ENCODE data around the gene LDB2. TPM values are rescaled to one million over a fixed set of nuclear protein-coding genes. Genes with fewer than 3 reads are reported as not detected.

The LDB2 gene
- total RNA-seq, 2 experiments from 2014 or later = not detected

DNA sequence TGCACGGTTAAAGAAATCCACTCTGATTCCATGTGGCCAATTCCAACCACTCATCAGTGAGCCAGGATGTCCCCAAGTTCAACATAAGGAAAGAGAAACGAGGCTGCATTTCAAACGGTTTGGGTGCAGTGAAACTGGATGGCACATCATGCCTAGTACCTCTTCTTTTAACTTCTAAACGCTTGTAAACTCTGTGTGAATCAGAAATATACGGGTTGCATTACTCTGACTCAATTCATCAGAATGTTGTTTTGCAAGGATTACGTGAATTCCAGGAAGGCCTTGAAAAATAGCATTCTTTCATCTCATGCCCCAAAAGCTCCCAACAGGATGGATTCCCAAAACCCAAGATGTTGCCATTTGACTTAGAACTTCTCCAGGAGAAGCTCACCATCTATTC is 270.4 kb downstream of the LDB2 start:
- H3K4me3 ChIP-seq (ENCODE audit: low read depth, low read length, poor library complexity, severe bottlenecking) = no peak overlapping the region
- H3K27ac ChIP-seq (ENCODE audit: low read depth, low read length, poor library complexity, severe bottlenecking) = no peak overlapping the region
- no peaks in the 10 kb centered on the region for H3K4me1 ChIP-seq (ENCODE audit: insufficient read depth, low read length, poor library complexity, severe bottlenecking)
- no peak for DNase-seq (ENCODE audit: low spot score)
- BruUV-seq (replicated peaks) = no TSS peak
- no peaks in the 10 kb centered on the region for H3K36me3 ChIP-seq (ENCODE audit: insufficient read depth, low read length)
- no peaks in the 10 kb centered on the region for H3K9me2 ChIP-seq (ENCODE audit: insufficient read depth, low read length)
- H3K79me2 ChIP-seq (ENCODE audit: insufficient read depth, low read depth, low read length) = no peaks in the 10 kb centered on the region
- H2AFZ ChIP-seq (ENCODE audit: low read length) = no peak overlapping the region
- no peaks in the 10 kb centered on the region for H3K9me3 ChIP-seq (ENCODE audit: low read length)
- TF ChIP-seq, protein P1, sequence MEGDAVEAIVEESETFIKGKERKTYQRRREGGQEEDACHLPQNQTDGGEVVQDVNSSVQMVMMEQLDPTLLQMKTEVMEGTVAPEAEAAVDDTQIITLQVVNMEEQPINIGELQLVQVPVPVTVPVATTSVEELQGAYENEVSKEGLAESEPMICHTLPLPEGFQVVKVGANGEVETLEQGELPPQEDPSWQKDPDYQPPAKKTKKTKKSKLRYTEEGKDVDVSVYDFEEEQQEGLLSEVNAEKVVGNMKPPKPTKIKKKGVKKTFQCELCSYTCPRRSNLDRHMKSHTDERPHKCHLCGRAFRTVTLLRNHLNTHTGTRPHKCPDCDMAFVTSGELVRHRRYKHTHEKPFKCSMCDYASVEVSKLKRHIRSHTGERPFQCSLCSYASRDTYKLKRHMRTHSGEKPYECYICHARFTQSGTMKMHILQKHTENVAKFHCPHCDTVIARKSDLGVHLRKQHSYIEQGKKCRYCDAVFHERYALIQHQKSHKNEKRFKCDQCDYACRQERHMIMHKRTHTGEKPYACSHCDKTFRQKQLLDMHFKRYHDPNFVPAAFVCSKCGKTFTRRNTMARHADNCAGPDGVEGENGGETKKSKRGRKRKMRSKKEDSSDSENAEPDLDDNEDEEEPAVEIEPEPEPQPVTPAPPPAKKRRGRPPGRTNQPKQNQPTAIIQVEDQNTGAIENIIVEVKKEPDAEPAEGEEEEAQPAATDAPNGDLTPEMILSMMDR (conservative IDR thresholded peaks at IDR 0.05; ENCODE audit: low read length) = no peak
- no peak for TF ChIP-seq EZH2phosphoT487 (IDR thresholded peaks at IDR 0.05; ENCODE audit: borderline replicate concordance, low read depth, low read length)
- ChIA-PET POLR2A (interaction anchor here (0.7 kb wide), 1 partner anchor 679 kb away, joined by 3 read pairs; no protein-coding TSS in a partner anchor), CTCF (ENCODE audit: unreplicated experiment) (no interaction called here)
- no peaks in the 10 kb centered on the region for H4K20me1 ChIP-seq (ENCODE audit: insufficient read depth, low read length)
- no peak overlapping the region for H3K4me2 ChIP-seq (ENCODE audit: low read length)
- intact Hi-C loops (cut with micrococcal nuclease; ENCODE audit: unreplicated experiment) = no loop called here

DNA sequence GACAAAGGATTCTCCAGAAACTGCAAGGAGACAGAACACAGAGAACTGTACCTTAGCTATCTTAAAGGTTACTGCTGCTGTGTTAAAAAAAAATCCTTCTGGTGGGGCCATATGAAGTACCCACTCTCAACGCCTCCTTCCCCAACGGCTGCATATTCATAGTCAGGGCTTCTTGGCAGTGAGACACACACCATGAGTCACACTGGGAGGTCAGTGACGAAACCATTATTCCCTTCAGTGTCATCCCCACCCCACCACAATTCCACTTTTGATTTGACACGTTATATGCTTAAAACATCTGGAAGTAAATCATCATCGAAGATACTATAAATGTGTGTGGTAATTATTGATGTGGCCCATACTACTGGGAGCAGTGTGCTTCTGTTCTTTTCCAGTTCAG is 271.5 kb downstream of the LDB2 start:
- Histone ChIP-seq H3K9me3 (ENCODE audit: low read length) (no peaks in the 10 kb centered on the region), H3K27ac (ENCODE audit: low read depth, low read length, poor library complexity, severe bottlenecking) (no peak overlapping the region), H3K36me3 (ENCODE audit: insufficient read depth, low read length) (no peaks in the 10 kb centered on the region), H3K9me2 (ENCODE audit: insufficient read depth, low read length) (no peaks in the 10 kb centered on the region), H4K20me1 (ENCODE audit: insufficient read depth, low read length) (no peaks in the 10 kb centered on the region), H3K79me2 (ENCODE audit: insufficient read depth, low read depth, low read length) (no peaks in the 10 kb centered on the region), H3K4me1 (ENCODE audit: insufficient read depth, low read length, poor library complexity, severe bottlenecking) (no peaks in the 10 kb centered on the region), H3K4me2 (ENCODE audit: low read length) (no peak overlapping the region), H2AFZ (ENCODE audit: low read length) (no peak overlapping the region), H3K4me3 (ENCODE audit: low read depth, low read length, poor library complexity, severe bottlenecking) (no peak overlapping the region)
- BruUV-seq (replicated peaks) = no TSS peak
- intact Hi-C loops (cut with micrococcal nuclease; ENCODE audit: unreplicated experiment) = no loop called here
- TF ChIP-seq, protein P1 (conservative IDR thresholded peaks at IDR 0.05; ENCODE audit: low read length) = no peak
- no peak for TF ChIP-seq EZH2phosphoT487 (IDR thresholded peaks at IDR 0.05; ENCODE audit: borderline replicate concordance, low read depth, low read length)
- POLR2A ChIA-PET = interaction anchor here (1.0 kb wide), 1 partner anchor 140 kb away, joined by 3 read pairs; no protein-coding TSS in a partner anchor
- CTCF ChIA-PET (ENCODE audit: unreplicated experiment) = no interaction called here
- DNase-seq (ENCODE audit: low spot score) = no peak

DNA sequence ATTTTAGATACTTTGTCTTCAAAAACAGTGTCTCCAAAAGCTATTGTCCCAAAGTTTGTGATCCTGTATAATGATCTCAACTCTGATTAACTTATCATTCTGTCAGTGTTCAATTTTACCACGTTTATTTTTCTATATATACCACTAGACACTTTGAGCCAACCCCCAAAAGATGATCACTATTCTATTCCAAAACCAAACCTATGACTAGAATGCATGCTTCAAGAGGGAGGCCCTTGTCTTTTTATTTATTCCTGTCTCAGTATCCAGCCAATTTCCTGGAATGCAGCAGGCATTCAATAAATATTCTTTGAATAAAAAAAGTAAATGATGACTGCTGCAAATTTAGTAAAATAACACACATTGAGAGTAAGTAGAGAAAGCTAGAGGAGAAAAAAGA is 275.6 kb downstream of the LDB2 start:
- no TSS peak for BruUV-seq (replicated peaks)

More for the DNA sequence above, 275.6 kb downstream of the LDB2 start:
- CTCF ChIA-PET (ENCODE audit: unreplicated experiment) = no interaction called here
- POLR2A ChIA-PET = interaction anchor here (0.5 kb wide), 1 partner anchor 187 kb away, joined by 3 read pairs; no protein-coding TSS in a partner anchor
- Histone ChIP-seq H3K9me3 (ENCODE audit: low read length) (no peaks in the 10 kb centered on the region), H3K4me2 (ENCODE audit: low read length) (no peak overlapping the region), H3K9me2 (ENCODE audit: insufficient read depth, low read length) (no peaks in the 10 kb centered on the region), H3K27ac (ENCODE audit: low read depth, low read length, poor library complexity, severe bottlenecking) (no peak overlapping the region), H3K4me3 (ENCODE audit: low read depth, low read length, poor library complexity, severe bottlenecking) (no peak overlapping the region), H3K36me3 (ENCODE audit: insufficient read depth, low read length) (no peaks in the 10 kb centered on the region), H4K20me1 (ENCODE audit: insufficient read depth, low read length) (no peaks in the 10 kb centered on the region), H2AFZ (ENCODE audit: low read length) (no peak overlapping the region), H3K79me2 (ENCODE audit: insufficient read depth, low read depth, low read length) (no peaks in the 10 kb centered on the region), H3K4me1 (ENCODE audit: insufficient read depth, low read length, poor library complexity, severe bottlenecking) (no peaks in the 10 kb centered on the region)
- no peak for DNase-seq (ENCODE audit: low spot score)
- TF ChIP-seq EZH2phosphoT487 (IDR thresholded peaks at IDR 0.05; ENCODE audit: borderline replicate concordance, low read depth, low read length) = no peak
- TF ChIP-seq, protein P1 (conservative IDR thresholded peaks at IDR 0.05; ENCODE audit: low read length) = no peak
- intact Hi-C loops (cut with micrococcal nuclease; ENCODE audit: unreplicated experiment) = no loop called here
